ENCODE data around the gene MECR. TPM values are rescaled to one million over a fixed set of nuclear protein-coding genes. Genes with fewer than 3 reads are reported as not detected.

The MECR gene
- total RNA-seq, result 10 to 100 TPM; 14.3 to 29.4 (median 16.1) TPM

- Histone ChIP-seq H3K27me3 (peaks cover 0 to 6% (median 0%) of the 10 kb centered on the region in 4 donors), H3K4me1 (peaks cover 0 to 22% (median 14%) of the 10 kb centered on the region in 3 donors), H3K9me3 (no peaks in the 10 kb centered on the region), H3K4me3 (peak within 1 kb of the TSS; percentile 65 to 84 (median 76)), H3K27ac (peak within 1 kb of the TSS; percentile 88), H3K36me3 (peaks cover 0 to under 1% (median 0%) of the 10 kb centered on the region in 3 donors)
- 4 to 7% methylated on average over 11 to 25 of the region's 52 CpGs for WGBS, 2 donors
- intact Hi-C loops (cut with DNase I), result no loop called here
- TF ChIP-seq CTCF (IDR thresholded peaks at IDR 0.05) (peak in 2 of 6 experiments; percentile 21 to 37), POLR2A (IDR thresholded peaks at IDR 0.05) (peak in 2 of 4 donors; percentile 65 to 66)
- DNase-seq, result peak; percentile 49
These were observed at the start of gene MECR for GRCh38 chr1:29230553-29231378. Gene MECR (minus strand): TSS chr1:29230934. CDS start chr1:29230906, 28 bp downstream.

GRCh38 chr1:29279951-29280391, 49.2 kb upstream of the MECR start:
- peaks cover 0 to 17% (median 0%) of the 10 kb centered on the region in 3 donors for H3K36me3 ChIP-seq
- WGBS, 2 donors, result 90 to 92% methylated on average over 6 to 10 of the region's 11 CpGs
- no peak overlapping the region for H3K27ac ChIP-seq
- no peak for DNase-seq
- no peak for TF ChIP-seq CTCF (IDR thresholded peaks at IDR 0.05)
- no peak for TF ChIP-seq POLR2A (IDR thresholded peaks at IDR 0.05)
- H3K27me3 ChIP-seq, result no peaks in the 10 kb centered on the region
- intact Hi-C loops (cut with DNase I), result no loop called here
- H3K9me3 ChIP-seq, result no peaks in the 10 kb centered on the region
- H3K4me3 ChIP-seq, result no peak overlapping the region
- peaks cover 0 to 8% (median 4%) of the 10 kb centered on the region in 3 donors for H3K4me1 ChIP-seq

GRCh38 chr1:29279406-29279805, 48.7 kb upstream of the MECR start:
- Histone ChIP-seq H3K9me3 (no peaks in the 10 kb centered on the region), H3K36me3 (peaks cover 0 to 17% (median 0%) of the 10 kb centered on the region in 3 donors), H3K27me3 (no peaks in the 10 kb centered on the region), H3K4me1 (peaks cover 0 to 8% (median 4%) of the 10 kb centered on the region in 3 donors), H3K4me3 (no peak overlapping the region), H3K27ac (no peak overlapping the region)
- TF ChIP-seq CTCF (IDR thresholded peaks at IDR 0.05), result no peak
- TF ChIP-seq POLR2A (IDR thresholded peaks at IDR 0.05), result no peak
- no peak for DNase-seq
- intact Hi-C loops (cut with DNase I), result no loop called here
- WGBS, 2 donors, result 93% methylated on average over 5 of the region's 13 CpGs; no CpG with 5 or more reads in 1 of the 2 donors

- Histone ChIP-seq H3K4me1 (peaks cover 0 to 3% (median 1%) of the 10 kb centered on the region in 3 donors), H3K4me3 (no peak overlapping the region), H3K27ac (no peak overlapping the region), H3K36me3 (peaks cover 0 to 17% (median 0%) of the 10 kb centered on the region in 3 donors), H3K27me3 (no peaks in the 10 kb centered on the region), H3K9me3 (no peaks in the 10 kb centered on the region)
- intact Hi-C loops (cut with DNase I), result no loop called here
- no peak for DNase-seq
- TF ChIP-seq POLR2A (IDR thresholded peaks at IDR 0.05), result no peak
- no peak for TF ChIP-seq CTCF (IDR thresholded peaks at IDR 0.05)
- 56 to 82% methylated on average over 3 of the region's 3 CpGs for WGBS, 2 donors
These were observed 47.4 kb upstream of the MECR start for GRCh38 chr1:29278124-29278523.

GRCh38 chr1:29275435-29275834, 44.7 kb upstream of the MECR start:
- no peak overlapping the region for H3K4me3 ChIP-seq
- no peak overlapping the region for H3K27ac ChIP-seq
- H3K36me3 ChIP-seq, result peaks cover 0 to 17% (median 0%) of the 10 kb centered on the region in 3 donors
- no peak for DNase-seq
- H3K9me3 ChIP-seq, result no peaks in the 10 kb centered on the region
- TF ChIP-seq CTCF (IDR thresholded peaks at IDR 0.05) (no peak), POLR2A (IDR thresholded peaks at IDR 0.05) (no peak)
- H3K4me1 ChIP-seq, result peaks cover 0 to 19% (median 9%) of the 10 kb centered on the region in 3 donors
- intact Hi-C loops (cut with DNase I), result no loop called here
- H3K27me3 ChIP-seq, result peaks cover 0 to 5% (median 0%) of the 10 kb centered on the region in 4 donors
- WGBS, 2 donors, result 91 to 93% methylated on average over 12 to 14 of the region's 14 CpGs

Data from esophagus squamous epithelium (tissue), 5 donors.